Measurements from ENCODE around the gene CD83. TPM values are rescaled to one million over a fixed set of nuclear protein-coding genes. Genes with fewer than 3 reads are reported as not detected.
"Not testable (repeated sequence)": the region's sequence is repeated elsewhere in the genome, so short reads cannot be mapped to it uniquely, and the experiment has no call there.

CD83 gene
- polyA plus RNA-seq (2014; cell fraction: cytosol; rRNA removed): 9.5 and 12.9 TPM in 2 replicates
- 4.9 and 7.1 TPM in 2 replicates for polyA plus RNA-seq (2014; cell fraction: nucleus; rRNA removed)

GRCh38 chr6:14117158-14118090, at the start of gene CD83:
TSS of gene CD83 (plus strand) at chr6:14117772. CDS start at chr6:14117812, 40 bp downstream.
- peak; percentile 47 for DNase-seq (ENCODE audit: low spot score)

- DNase-seq (ENCODE audit: low spot score): no peak
Measured at GRCh38 chr6:14068133-14068532, 49.4 kb upstream of the CD83 start.

DNA sequence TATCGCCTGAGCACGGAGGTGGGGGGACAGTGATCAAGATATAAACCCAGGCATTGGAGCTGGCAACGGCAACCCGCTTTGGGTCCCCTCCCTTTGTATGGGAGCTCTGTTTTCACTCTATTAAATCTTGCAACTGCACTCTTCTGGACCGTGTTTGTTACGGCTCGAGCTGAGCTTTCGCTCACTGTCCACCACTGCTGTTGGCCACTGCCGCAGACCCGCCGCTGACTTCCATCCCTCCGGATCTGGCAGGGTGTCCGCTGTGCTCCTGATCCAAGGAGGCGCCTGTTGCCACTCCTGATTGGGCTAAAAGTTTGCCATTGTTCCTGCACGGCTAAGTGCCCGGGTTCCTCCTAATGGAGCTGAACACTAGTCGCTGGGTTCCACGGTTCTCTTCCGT, 48.9 kb upstream of the CD83 start:
- DNase-seq (ENCODE audit: low spot score): no peak

DNA sequence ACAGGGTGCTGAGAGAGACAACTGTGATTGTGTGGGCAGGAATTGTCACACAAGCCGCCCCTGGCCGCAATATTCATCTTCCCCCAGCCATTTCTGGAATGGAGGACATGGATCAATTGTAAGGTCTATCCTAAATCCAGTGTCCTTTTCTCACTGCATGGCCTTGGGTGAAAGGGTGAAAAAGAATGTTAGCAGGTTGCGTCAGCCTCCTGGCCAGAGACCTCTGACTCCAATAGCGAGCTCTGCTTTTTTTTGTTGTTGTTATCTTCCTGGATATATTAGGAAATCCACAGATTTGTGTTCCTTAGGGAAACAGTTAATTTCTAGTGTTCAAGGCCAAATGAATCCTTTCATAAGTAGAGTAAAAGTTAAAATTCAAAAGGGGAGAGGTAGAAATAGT, 47.1 kb upstream of the CD83 start:
- no peak for DNase-seq (ENCODE audit: low spot score)

GRCh38 chr6:14072084-14072483, 45.5 kb upstream of the CD83 start:
- DNase-seq (ENCODE audit: low spot score): no peak

- DNase-seq (ENCODE audit: low spot score): not testable (repeated sequence)
Measured at GRCh38 chr6:14073561-14074354, 43.8 kb upstream of the CD83 start.

- DNase-seq (ENCODE audit: low spot score): no peak
Measured at GRCh38 chr6:14074476-14075094, 43.0 kb upstream of the CD83 start.

- no peak for DNase-seq (ENCODE audit: low spot score)
Measured at GRCh38 chr6:14075095-14075503, 42.5 kb upstream of the CD83 start.

GRCh38 chr6:14077193-14077867, 40.2 kb upstream of the CD83 start:
- no peak for DNase-seq (ENCODE audit: low spot score)

DNA sequence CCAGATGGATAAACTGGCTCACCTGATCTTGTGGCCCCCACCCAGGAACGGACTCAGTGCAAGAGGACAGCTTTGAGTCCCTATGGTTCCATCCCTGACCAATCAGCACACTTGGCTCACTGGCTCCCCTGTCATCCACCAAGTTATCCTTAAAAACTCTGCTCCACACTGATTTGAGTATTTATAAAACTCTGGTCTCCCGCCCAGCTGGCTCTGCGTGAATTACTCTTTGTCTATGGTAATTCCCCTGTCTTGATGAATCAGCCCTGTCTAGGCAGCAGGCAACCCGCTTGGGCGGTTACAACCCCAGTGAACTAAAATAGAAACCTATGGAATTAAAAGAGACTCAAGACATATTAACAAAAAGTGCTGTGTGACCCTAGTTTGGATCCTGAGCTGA, 38.1 kb upstream of the CD83 start:
- DNase-seq (ENCODE audit: low spot score): no peak

DNA sequence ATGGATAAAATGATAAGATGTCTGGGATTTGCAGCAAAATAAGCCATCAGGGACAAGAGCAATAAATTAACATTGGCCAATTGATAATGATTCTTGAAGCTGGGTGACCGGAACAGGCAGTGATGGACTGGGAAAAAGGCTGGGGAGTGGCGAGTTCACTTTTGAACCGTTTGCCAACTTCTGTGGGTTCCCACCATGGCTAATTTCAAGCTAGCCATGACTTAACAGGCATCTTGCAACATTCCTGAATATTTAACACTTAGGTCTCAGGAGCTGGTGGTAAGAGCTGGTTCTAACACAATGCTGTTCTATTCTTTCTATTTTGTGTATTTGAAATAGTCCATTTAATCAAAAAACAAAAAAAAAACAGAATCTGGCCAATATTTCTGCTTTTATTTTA, 37.6 kb upstream of the CD83 start:
- no peak for DNase-seq (ENCODE audit: low spot score)

DNA sequence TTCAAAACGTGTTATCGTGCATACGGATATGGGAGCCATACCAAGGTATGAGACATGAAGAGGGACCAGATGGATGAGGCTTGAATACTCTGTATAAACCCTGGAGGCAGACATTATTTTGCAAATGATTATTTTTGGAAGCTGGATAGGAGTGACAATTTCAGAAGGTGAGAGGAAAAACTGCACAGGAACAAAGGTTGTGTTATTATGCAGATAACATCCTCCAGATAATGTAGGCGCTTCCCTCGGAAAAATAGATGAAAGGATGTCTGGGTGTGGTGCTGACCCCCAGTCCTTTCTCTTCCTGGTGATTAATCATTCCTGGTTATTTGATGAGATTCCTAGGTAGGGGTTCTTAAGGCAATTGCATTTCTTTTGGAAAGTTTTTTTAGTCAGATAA, 36.4 kb upstream of the CD83 start:
- no peak for DNase-seq (ENCODE audit: low spot score)

GRCh38 chr6:14082771-14083170, 34.8 kb upstream of the CD83 start:
- no peak for DNase-seq (ENCODE audit: low spot score)

- no peak for DNase-seq (ENCODE audit: low spot score)
Measured at GRCh38 chr6:14083262-14083661, 34.3 kb upstream of the CD83 start.

- DNase-seq (ENCODE audit: low spot score): no peak
Measured at GRCh38 chr6:14083751-14084150, 33.8 kb upstream of the CD83 start.

GRCh38 chr6:14084388-14084787, 33.2 kb upstream of the CD83 start:
- no peak for DNase-seq (ENCODE audit: low spot score)

GRCh38 chr6:14085176-14085787, 32.3 kb upstream of the CD83 start:
- no peak for DNase-seq (ENCODE audit: low spot score)

GRCh38 chr6:14086701-14087100, 30.9 kb upstream of the CD83 start:
- no peak for DNase-seq (ENCODE audit: low spot score)

DNA sequence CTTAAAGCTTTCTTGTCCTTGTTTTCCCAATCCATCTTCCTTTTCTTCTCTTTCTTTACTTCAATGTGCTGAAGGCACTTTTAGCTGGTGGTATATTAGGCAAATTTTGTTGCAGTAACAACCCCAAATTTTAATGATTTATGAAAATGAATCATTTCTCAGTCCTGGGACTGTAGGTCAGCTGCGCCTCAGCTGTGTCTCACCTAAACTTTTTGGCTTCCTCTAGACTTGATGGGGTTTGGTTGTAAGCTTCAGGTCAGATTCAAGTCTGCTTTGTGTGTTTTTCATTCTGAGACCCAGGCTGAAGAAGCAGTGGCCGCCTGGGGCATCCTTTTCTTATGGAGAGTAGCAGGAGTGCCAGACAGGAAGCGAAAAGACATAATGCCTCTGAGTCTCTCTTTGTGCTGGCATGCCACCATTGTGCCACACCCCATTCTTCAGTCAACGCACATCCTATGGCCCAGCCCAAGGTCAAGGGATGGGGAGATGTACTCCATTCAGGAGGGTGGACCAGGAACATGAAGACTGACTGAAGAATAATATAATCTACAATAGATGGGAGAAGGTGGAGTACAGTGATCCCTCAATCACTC, 28.9 kb upstream of the CD83 start:
- no peak for DNase-seq (ENCODE audit: low spot score)

DNA sequence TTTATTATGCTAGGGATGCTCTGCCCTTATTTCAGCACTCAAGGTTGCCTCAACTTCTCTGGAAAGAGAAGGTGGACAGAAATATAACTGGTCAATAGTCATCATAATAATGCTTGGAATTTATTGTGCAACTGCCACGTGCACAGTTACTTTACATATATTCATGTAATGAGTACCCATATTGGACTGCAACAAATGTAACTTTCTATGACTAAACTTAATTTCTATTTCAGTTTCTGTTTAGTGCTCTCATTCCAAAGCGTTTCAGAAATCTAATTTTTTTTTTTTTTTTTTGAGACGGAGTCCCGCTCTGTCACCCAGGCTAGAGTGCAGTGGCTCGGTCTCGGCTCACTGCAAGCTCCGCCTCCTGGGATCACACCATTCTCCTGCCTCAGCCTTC, 28.3 kb upstream of the CD83 start:
- DNase-seq (ENCODE audit: low spot score): no peak
